K562 (cell line): ENCODE measurements around the gene ARSD. TPM values are rescaled to one million over a fixed set of nuclear protein-coding genes. Genes with fewer than 3 reads are reported as not detected.

Source experiments
- CSDE1 ChIP-seq, 2 experiments: fragments of 450-650 bp; IDR thresholded peaks; 2 replicates each; pipeline ENCODE4 v1.6.1; 2016; ENCODE audit warnings: mild to moderate bottlenecking in 1 of 2
- EZH2 ChIP-seq: IDR thresholded peaks from 2 replicates; pipeline ENCODE4 v1.6.1; 2012; ENCODE audit warnings: low read depth, mild to moderate bottlenecking, inconsistent platforms, low read length, borderline replicate concordance
- LCOR ChIP-seq: sonication (generic); formaldehyde crosslinking; IDR thresholded peaks from 2 replicates; pipeline ENCODE4 v1.8.0; 2022; ENCODE audit warnings: mild to moderate bottlenecking, missing genetic modification reagents
- NCOA1 ChIP-seq: fragments of 450-650 bp; IDR thresholded peaks from 2 replicates; pipeline ENCODE4 v1.6.1; 2016; ENCODE audit warnings: low read depth
- ZNF699 ChIP-seq: fragments of 250-450 bp; sonication (Bioruptor Pico); IDR thresholded peaks from 2 replicates; pipeline ENCODE4 v1.8.0; 2021; ENCODE audit warnings: mild to moderate bottlenecking, moderate library complexity; ENCODE audit not compliant: insufficient replicate concordance
- polyA plus RNA-seq, 8 experiments: library from polyadenylated mRNA; depleted of rRNA in 4 of 8; stranded (reverse) in 5 of 8; unstranded in 3 of 8; fragments of >200 nt; fragmentation: Nextera tagmentation in 2 of 8; fragmentation: Illumina TruSeq in 1 of 8; extraction: Ambion mirVana in 2 of 8; extraction: Trizol in 1 of 8; gene quantifications; 2 replicates each; pipeline versions ENCODE4 v1.2.1 to v1.2.3, GENCODE V29; 2011 to 2014; ENCODE audit warnings: inconsistent platforms in 1 of 8, missing spikeins in 1 of 8
- total RNA-seq, 7 experiments: library from RNA; depleted of rRNA in 6 of 7; stranded (reverse); fragments of >200 nt in 6 of 7; fragmentation: Illumina TruSeq in 2 of 7; extraction: Trizol in 2 of 7; gene quantifications; 2 replicates each; pipeline versions ENCODE4 v1.2.1 to v1.2.3, GENCODE V29; 2011 to 2021; ENCODE audit warnings: low replicate concordance in 1 of 7
- TF ChIP-seq, protein P1 (sequence below), 2 experiments: fragments of 450-650 bp; IDR thresholded peaks; 2 replicates each; pipeline ENCODE4 v1.6.1; 2016; ENCODE audit warnings: mild to moderate bottlenecking in 2 of 2, borderline replicate concordance in 1 of 2, low read depth in 1 of 2, moderate library complexity in 1 of 2

The ARSD gene
- total and polyA plus RNA-seq, 9 of the 15 experiments (the other 6 are each of a cell fraction or from before 2014, with no cell fraction given): 0.05 to 0.23 (median 0.09) TPM; not detected in 1

- TF ChIP-seq, protein P1, sequence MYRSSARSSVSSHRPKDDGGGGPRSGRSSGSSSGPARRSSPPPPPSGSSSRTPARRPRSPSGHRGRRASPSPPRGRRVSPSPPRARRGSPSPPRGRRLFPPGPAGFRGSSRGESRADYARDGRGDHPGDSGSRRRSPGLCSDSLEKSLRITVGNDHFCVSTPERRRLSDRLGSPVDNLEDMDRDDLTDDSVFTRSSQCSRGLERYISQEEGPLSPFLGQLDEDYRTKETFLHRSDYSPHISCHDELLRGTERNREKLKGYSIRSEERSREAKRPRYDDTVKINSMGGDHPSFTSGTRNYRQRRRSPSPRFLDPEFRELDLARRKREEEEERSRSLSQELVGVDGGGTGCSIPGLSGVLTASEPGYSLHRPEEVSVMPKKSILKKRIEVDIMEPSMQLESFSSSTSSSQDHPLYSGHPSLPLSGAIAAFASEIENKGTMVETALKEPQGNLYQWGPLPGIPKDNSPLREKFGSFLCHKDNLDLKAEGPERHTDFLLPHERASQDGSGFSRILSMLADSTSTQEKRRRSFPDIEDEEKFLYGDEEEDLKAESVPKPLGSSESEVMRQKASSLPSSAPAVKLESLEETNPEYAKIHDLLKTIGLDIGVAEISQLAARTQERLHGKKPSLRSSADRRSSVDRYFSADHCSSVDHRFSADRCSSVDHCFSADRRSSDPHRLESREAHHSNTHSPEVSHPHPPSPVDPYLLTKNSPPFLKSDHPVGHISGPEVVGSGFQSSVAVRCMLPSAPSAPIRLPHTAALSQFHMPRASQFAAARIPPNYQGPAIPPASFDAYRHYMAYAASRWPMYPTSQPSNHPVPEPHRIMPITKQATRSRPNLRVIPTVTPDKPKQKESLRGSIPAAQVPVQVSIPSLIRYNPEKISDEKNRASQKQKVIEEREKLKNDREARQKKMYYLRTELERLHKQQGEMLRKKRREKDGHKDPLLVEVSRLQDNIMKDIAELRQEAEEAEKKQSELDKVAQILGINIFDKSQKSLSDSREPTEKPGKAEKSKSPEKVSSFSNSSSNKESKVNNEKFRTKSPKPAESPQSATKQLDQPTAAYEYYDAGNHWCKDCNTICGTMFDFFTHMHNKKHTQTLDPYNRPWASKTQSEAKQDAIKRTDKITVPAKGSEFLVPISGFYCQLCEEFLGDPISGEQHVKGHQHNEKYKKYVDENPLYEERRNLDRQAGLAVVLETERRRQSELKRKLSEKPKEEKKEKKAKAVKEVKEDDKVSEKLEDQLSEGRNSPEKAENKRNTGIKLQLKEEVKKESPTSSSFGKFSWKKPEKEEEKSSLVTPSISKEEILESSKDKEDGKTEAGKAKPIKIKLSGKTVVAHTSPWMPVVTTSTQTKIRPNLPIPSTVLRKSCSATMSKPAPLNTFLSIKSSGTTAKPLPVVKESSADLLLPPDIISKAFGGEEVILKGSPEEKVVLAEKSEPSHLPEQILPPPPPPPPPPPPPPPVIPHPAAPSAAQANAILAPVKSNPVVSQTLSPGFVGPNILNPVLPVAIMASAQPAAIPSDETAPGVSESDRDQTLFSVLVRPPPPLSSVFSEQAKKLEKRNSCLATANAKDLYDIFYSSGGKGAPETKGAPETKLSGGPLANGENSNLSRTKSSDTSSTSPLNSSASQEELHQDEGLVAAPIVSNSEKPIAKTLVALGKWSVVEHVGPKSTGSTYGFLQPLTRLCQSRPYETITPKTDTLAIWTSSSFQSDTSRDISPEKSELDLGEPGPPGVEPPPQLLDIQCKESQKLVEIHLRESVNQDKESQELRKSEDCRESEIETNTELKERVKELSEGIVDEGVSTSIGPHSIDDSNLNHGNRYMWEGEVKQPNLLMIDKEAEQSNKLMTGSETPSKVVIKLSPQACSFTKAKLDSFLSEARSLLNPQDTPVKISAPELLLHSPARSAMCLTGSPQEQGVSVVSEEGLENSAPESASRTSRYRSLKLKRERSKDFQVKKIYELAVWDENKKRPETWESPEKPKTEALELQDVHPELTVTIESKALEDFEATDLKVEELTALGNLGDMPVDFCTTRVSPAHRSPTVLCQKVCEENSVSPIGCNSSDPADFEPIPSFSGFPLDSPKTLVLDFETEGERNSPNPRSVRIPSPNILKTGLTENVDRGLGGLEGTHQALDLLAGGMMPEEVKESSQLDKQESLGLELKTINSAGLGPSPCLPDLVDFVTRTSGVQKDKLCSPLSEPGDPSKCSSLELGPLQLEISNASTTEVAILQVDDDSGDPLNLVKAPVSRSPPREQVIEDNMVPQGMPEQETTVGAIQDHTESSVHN (IDR thresholded peaks at IDR 0.05; ENCODE audit: borderline replicate concordance in 1 of 2, low read depth in 1 of 2): no peak
- TF ChIP-seq NCOA1 (no peak), CSDE1 (IDR thresholded peaks at IDR 0.05) (no peak), ZNF699 (no peak), LCOR (CRISPR knock-in tag) (no peak), EZH2 (no peak)
Observed at GRCh38 chrX:2870650-2871049, 58.5 kb downstream of the ARSD start (continued).
